Measurements from ENCODE around the gene SUSD6.
A peak's percentile ranks its signal among the peaks of the same experiment; 100 is the strongest.

SUSD6 gene

DNA sequence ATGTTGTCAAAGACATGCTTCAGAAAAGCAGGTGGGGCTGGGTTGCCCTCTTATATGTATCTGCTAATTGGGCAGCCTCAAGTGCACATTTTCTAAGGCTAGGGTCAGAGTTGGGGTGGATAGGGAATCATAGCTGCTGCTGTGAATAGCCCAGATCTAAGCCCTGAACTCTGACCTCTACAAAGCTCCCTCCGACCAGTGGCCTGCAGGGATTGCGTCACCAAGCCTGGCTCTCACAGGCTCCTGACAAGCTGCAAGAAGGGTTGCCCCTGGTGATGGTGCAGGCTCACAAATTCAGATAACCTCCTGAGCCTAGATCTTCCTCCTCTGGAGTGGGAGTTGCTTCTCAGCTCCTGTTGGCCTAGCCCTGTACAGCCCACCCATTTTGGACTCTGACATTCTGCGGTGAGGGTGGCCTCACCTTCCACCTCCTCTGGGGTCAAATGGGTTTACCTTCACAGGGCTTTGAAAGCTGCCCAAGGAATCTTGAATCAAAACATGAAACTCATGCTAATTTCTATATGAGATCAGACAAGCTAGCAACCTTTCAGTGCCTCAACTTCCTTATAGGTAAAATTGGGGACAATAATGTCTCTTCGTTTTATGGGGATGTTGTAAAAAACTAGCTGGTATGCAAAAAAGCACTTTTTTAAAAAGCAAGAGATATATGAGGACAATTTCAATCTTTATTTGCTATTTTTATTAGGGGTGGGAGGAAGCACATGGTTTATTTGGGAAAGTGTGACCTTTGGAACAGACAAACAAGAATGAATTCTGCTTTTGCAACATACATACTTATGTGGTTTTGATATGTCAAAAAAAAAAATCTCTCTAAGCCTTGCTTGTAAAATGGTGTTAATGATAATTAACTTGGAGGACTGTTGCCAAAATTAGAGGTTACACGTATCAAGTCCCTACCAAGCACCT is 4.9 kb upstream of the SUSD6 start:
- TF ChIP-seq TAF1 (IDR thresholded peaks at IDR 0.05; ENCODE audit: low read depth, low read length) (no peak), PAX5 (IDR thresholded peaks at IDR 0.05; ENCODE audit: insufficient read depth, low read length, severe bottlenecking) (no peak), POU2F2 (IDR thresholded peaks at IDR 0.05; ENCODE audit: low read depth, low read length) (no peak), POLR2A (IDR thresholded peaks at IDR 0.05; ENCODE audit: low read depth, low read length) (no peak), SPI1 (IDR thresholded peaks at IDR 0.05; ENCODE audit: low read depth, low read length) (no peak), POLR2AphosphoS5 (IDR thresholded peaks at IDR 0.05; ENCODE audit: low read depth, low read length) (no peak)
- DNase-seq (ENCODE audit: insufficient read length, low spot score) (no peak), FAIRE-seq (no peak)

DNA sequence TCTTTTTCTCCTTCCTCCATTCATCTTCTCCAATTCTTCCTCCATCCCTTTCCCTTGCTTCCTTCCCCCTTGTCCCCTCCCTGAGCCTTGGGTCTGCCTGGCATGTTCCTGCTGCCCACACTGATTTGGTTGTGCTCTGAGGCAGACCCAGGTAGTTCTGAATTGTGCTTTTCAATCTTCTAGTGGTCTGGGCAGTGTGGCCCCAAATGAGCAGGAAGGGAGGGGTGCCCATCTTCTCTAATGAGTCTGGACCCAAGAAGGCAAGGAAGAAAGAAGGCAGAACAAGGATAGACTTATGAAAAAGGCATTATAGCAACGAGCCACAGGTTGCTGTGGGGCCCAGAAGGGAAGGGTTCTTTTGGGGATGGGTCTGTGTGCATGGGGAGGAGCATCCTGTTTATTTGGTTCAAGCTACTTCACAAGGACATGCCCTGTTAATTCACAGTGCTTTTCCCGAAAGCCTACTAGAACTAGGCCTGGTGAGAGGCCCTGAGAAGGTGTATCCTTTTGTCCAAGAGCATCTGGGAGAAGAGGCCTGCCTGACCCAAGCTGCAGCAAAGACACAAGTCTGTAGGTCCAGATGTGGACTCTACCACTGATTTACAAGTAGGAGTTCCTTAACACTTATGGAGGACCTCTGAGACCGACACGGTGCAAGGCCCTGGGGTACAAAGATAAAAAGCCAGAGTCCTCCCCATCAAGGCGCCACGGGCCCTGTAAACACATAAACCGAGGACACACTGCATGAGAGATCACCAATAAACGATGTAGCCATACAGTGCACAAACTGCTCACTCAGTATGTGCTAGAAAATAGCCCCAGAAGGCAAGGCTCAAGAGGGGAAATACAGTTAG is 1.1 kb upstream of the SUSD6 start:
- FAIRE-seq, result no peak

DNA sequence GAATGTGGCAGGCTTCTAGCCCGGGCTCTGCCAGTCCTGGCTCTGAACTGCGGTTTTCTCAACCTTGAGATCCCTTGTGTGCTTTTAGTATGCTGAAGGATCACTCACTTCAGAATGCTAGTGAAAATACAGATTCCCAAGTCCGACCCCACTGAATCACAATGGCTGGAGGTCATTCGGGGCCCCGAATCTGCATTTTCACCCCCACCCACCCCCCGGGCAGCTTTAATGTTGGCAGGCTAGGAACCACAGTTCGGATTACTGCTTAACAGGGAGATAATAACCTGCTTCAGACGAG is 573 bp upstream of the SUSD6 start:
- DNase-seq (ENCODE audit: insufficient read length, low spot score), result no peak
- FAIRE-seq, result no peak

More for the DNA sequence above, 1.1 kb upstream of the SUSD6 start:
- TF ChIP-seq PAX5 (IDR thresholded peaks at IDR 0.05; ENCODE audit: insufficient read depth, low read length, severe bottlenecking) (no peak), SPI1 (IDR thresholded peaks at IDR 0.05; ENCODE audit: low read depth, low read length) (no peak)
- no peak for DNase-seq (ENCODE audit: insufficient read length, low spot score)

DNA sequence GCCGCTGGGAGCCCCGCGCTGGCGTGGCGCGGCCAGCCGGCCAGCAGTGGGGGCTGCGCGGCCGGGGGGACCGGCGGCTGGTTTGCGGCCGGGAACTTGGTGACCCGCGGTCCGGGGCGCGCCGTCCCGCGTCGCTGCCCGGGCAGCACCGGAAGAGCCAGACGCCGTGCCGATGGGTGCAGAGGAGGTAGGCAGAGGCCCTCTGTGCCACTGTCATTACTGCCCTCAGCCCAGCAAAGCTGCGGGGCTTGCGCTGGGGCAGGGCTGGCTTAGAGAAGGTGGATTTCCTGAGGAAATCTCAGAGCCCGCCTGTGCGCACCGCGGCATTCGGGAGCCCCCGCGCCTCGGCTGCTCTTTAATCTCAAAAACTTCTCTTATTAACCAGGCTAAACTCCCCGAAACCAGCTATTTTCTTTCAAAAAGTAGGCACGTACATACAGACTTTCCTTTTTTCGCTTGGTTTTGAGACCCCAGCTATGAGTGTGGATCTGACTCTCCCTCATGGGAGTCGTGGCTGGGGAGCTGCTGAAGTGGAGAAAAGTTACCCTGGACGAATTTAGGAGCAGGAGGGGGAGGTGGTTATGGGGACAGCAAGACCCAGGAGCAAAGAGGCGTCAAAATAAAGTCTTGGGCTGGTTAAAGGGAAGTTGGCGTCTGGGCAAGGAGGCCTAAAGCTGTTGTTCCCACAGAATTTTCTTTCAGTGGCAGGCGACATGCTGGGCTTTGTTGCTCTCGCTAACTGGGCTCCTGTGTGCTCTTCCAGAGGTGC is 802 bp downstream of the SUSD6 start:
- no peak for DNase-seq (ENCODE audit: insufficient read length, low spot score)
- TF ChIP-seq POU2F2 (IDR thresholded peaks at IDR 0.05; ENCODE audit: low read depth, low read length) (no peak), TAF1 (IDR thresholded peaks at IDR 0.05; ENCODE audit: low read depth, low read length) (0 out of 2 replicates have a peak, but pooled peaks have one; percentile 35)
- no peak for FAIRE-seq

More for the DNA sequence above, 573 bp upstream of the SUSD6 start:
- TF ChIP-seq SPI1 (IDR thresholded peaks at IDR 0.05; ENCODE audit: low read depth, low read length) (no peak), TAF1 (IDR thresholded peaks at IDR 0.05; ENCODE audit: low read depth, low read length) (no peak), POU2F2 (IDR thresholded peaks at IDR 0.05; ENCODE audit: low read depth, low read length) (no peak), POLR2A (IDR thresholded peaks at IDR 0.05; ENCODE audit: low read depth, low read length) (no peak), PAX5 (IDR thresholded peaks at IDR 0.05; ENCODE audit: insufficient read depth, low read length, severe bottlenecking) (no peak), POLR2AphosphoS5 (IDR thresholded peaks at IDR 0.05; ENCODE audit: low read depth, low read length) (no peak)

DNA sequence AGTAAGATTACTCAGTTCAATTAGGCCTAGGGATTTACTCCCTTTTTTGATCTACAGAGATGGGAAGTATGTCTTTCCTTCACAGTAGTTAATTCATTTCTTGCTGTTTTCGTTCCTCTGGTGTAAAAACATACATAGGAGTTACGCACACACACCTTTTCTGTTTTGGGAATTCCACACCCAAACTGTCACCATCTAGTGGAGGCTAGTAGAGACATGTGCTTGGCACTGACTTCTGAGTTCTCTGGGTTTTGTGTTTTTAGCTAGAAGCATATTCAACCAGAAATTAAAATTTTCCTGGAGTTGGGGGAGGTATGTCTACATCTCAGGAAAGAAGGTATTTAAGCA is 1.4 kb downstream of the SUSD6 start:
- DNase-seq (ENCODE audit: insufficient read length, low spot score) (no peak), FAIRE-seq (no peak)
- TF ChIP-seq POLR2AphosphoS5 (IDR thresholded peaks at IDR 0.05; ENCODE audit: low read depth, low read length) (no peak), POU2F2 (IDR thresholded peaks at IDR 0.05; ENCODE audit: low read depth, low read length) (no peak), TAF1 (IDR thresholded peaks at IDR 0.05; ENCODE audit: low read depth, low read length) (no peak), SPI1 (IDR thresholded peaks at IDR 0.05; ENCODE audit: low read depth, low read length) (no peak), PAX5 (IDR thresholded peaks at IDR 0.05; ENCODE audit: insufficient read depth, low read length, severe bottlenecking) (no peak), POLR2A (IDR thresholded peaks at IDR 0.05; ENCODE audit: low read depth, low read length) (no peak)

DNA sequence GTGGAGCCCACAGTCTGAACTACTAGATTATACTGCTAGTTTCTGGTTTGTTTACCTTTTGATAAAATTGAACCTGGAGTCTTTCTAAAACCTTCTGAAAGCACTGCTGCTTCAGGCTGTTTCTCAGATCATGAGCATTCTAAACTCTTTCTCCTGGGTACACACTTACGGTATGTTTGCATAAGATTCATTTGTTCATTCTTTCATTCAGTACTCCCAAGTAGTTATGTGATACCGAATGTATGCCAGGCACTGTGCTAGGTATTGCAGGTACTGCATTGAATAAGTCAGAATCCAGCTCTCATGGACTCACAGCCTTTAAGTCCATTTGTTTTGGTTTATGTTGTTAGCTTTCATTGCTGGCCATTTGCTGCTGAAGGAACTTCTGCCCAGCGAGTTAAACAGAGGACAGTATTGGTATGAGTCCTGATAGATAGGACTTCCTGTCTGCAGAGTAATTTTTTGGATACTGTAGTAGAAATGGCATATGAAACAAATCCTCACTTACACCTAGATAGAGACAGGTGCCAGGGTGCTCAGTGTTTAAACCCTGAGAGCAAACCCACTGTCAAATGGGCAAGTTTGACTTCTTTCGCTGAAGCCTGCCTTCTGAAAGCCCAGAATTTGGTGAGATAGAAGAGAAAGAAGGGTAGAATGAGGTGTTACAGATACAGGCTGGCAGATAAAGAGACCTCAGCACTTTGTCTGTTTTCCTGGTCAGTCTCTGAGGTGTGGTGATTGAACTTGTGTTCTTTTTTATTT is 2.1 kb downstream of the SUSD6 start:
- TF ChIP-seq POLR2A (IDR thresholded peaks at IDR 0.05; ENCODE audit: low read depth, low read length) (peak; percentile 42; the same call in 1 of the 2 replicates), SPI1 (IDR thresholded peaks at IDR 0.05; ENCODE audit: low read depth, low read length) (peak; percentile 22; the same call in 1 of the 2 replicates), POU2F2 (IDR thresholded peaks at IDR 0.05; ENCODE audit: low read depth, low read length) (no peak), POLR2AphosphoS5 (IDR thresholded peaks at IDR 0.05; ENCODE audit: low read depth, low read length) (0 out of 2 replicates have a peak, but pooled peaks have one; percentile 19)
- DNase-seq (ENCODE audit: insufficient read length, low spot score) (no peak), FAIRE-seq (peak; percentile 79)

DNA sequence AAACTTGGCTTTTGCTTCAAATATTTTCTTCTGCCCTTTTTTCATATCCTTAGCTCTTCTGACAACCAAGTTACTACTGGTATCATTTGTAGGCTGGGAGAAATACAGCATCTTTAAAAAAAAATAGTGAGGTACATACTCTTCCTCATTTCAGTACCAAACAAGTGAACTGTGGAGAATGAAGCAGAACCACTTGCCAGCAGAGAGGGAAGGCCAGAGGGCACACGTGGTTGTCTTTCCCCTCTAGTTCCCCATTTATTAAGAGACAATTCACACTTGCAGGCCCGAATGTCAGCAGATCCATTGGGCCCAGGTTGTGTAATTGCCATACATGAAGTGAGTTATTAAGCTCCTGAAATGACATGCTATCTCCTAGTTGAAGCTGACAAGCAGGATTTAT is 3.2 kb downstream of the SUSD6 start:
- FAIRE-seq, result peak; percentile 88
- peak; percentile 77 for TF ChIP-seq SPI1 (IDR thresholded peaks at IDR 0.05; ENCODE audit: low read depth, low read length)
- no peak; the same call in 1 of the 2 replicates for TF ChIP-seq POLR2A (IDR thresholded peaks at IDR 0.05; ENCODE audit: low read depth, low read length)
- no peak for DNase-seq (ENCODE audit: insufficient read length, low spot score)

DNA sequence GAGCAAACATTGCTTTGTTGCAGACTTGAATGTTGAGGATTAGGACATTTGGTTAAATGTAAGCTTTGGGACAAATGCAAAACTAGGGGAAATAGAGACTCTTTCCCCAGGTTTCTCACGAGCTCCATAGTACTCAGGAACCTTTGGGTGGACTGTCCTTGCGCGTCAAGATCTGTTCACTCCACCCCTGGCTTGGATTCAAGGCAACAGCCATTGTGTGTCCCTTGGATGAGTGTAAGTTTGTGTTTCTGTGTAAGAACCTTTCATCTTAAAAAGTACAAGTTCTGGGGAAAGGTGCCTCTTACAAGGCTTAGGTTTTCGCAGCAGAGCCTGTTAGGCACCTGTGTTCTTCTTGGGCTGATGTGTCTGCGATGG is 3.7 kb downstream of the SUSD6 start:
- no peak for TF ChIP-seq POU2F2 (IDR thresholded peaks at IDR 0.05; ENCODE audit: low read depth, low read length)
- no peak for TF ChIP-seq TAF1 (IDR thresholded peaks at IDR 0.05; ENCODE audit: low read depth, low read length)
- TF ChIP-seq PAX5 (IDR thresholded peaks at IDR 0.05; ENCODE audit: insufficient read depth, low read length, severe bottlenecking), result no peak
- TF ChIP-seq SPI1 (IDR thresholded peaks at IDR 0.05; ENCODE audit: low read depth, low read length), result no peak
- FAIRE-seq (no peak), DNase-seq (ENCODE audit: insufficient read length, low spot score) (no peak)

Measured in GM12891 (cell line).